NCI-H2171 (cell line): Measurements from ENCODE around the gene SLC16A7.

Experiments
- DNase-seq: peaks from one replicate; lab custom pipeline; 2025; lab: John Stamatoyannopoulos, UW

Gene SLC16A7

DNA sequence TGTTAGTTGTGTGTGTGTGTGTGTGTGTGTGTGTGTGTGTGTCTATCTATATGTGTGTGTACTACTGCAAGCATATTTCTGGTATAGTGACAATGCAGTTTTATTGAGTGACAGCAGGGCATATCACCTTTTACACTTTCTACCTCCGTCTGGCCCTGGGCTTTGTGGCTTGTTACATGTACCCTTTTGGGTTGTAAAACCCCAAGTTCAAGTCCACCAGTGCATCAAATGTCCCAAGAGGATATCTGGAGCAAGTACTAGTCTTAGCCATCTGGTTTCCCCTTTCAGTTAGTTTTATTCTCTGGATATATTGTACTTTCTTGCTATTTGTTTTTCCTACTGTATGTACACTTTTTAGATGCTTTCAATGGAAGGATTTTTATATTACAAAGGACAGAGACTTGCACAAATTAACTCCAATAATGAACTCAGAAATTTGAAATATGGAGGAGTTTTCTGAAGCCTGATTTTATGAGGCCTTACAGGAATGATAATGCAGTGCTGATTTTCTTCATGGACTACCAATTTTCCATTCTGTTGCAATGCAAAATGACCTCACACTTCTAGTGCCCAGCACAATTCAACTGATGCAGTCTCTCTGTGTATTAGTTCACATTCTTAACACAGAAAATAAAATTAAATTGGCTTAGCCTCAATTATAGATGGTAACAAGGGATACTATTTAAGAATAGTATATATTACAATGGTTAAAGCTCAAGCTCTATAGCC is 29.1 kb downstream of the SLC16A7 start:
- no peak for DNase-seq

DNA sequence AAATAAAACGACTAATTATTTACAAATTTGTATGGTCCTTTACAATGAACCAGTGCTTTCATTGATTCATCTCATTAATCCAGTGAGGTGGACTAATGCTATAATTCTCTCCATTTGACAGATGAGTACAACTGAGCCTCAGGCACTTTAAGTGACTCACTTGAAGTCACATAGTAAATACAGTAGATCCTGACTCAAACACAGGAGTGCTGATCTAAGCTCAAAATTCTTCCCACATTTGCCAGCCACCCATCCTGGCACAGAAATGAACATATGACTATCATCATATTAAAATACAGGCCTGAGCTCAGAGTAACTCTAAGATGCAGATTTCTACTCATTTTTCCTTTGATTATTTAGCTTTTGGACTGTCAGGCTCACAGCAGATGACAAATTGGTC is 30.6 kb downstream of the SLC16A7 start:
- no peak for DNase-seq

DNA sequence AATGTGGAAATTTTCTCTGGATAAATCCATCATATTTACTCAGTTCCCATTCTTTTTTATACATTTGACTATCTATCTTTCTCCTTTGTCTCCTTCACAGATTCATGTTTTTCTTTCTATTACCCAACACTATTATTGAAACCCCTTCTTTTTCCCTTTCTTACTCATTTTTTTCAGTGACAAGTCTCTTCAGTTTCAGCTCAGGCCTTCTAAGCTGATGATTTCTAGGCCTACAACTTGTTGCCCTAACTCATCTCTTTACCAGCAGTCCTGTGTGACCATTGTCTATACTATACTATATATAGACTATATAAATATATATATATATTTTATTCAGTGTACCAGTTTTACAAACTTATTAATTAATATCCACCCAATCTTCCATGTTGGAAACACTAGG is 31.8 kb downstream of the SLC16A7 start:
- no peak for DNase-seq

DNA sequence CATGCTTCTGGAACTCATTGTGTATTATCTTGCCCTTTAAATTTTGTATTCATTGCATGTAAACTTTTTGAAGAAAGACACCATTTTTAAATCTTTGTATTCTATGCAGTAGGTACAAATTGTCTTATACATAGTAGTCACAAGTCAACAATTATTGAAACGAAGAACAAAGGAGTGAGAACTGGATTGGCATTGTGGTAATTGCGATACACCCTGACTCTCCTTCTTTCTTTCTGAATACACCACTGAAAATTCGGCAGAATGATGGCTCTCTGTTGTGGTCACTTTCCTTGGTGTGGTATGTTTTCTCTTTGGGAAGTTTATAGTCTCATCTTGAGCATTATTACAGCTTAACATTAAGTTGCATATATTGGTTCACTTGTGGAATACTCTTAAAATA is 34.1 kb downstream of the SLC16A7 start:
- no peak for DNase-seq

DNA sequence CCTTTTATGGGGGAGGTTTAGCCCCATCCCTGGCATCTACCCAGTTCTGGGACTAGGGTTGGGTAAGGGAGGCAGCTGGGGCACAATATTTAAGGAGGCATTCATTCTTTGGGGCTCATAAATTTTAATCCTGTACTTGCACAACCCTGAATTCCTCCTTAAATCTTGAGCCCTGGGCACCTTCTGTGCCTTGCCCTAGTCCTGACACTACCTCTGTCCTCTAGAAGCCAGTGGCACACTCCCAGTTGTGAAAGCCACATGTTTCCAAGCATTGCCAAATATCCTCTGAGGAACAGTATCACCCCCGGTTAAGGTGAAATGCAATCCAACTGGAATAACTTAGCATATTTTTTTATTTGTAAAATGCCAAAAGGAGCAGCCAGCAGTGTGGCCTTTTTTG is 36.6 kb downstream of the SLC16A7 start:
- DNase-seq, result no peak

DNA sequence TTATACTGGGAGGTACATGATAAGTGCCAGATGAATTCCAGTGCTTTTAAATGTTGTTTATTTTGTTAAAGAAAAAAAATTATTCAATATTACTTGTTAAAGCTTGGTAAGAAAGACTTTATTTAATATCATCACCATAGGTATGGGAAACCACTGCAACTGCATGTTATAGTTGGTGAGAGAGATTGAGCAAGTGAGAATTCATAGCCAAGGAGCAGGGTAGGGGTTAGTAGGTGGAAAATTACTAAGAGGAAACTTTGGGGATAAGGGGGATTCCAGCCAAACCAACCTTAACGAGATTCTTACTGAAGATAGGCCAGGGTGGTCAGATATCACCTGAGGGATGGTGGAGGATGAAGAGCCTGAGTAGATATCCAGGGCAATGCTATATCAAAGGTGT is 38.4 kb downstream of the SLC16A7 start:
- no peak for DNase-seq

DNA sequence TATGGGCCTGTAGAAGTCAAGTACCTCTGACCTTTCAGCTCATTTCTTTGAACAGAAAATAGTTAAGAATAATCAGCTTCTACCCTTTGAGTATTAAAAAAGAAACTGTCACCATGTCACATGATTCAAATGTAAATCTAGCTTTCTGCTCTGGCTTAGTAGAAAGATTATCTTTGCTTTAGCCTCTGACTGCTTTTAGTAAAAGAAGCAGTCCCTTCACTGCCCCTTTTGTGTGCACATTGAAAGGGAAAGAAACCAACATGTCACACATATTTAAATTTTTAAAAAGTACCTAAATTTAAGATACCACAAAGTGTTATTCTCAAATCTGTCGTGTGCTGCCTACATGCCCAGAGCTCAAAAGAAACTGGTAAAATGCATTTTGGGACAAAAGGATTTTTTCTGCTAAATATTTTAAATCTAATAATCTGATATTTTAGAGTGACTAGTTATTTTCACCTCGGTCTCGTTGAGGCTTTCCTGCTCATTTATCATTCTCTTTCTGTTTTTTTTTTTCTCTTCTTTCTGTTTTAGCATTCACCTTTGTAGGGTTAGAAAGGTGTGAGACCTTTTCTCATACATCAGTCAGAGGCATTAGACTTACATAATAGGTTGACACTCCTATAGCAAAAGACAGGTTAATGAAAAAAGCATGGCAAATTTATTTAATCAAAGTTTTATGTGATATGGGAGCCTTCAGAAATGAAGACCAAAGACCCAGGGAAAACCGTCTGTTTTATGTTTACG is 41.3 kb downstream of the SLC16A7 start:
- no peak for DNase-seq

DNA sequence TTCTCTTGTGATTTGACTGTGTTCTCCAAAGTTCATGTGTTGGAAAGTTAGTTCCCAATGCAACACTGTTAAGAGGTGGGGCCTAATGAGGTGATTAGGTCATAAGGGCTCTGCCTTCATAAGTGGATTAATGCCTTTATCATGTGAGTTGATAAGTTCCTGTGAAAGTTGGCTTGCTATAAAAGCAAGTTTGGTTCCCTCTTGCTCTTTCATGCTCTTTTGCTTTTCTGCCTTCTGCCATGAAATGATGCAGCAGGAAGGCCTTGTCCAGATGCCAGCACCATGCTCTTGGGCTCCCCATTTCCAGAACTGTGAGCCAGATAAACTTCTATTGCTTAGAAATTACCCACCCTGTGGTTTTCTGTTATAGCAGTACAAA is 41.9 kb downstream of the SLC16A7 start:
- DNase-seq, result no peak

DNA sequence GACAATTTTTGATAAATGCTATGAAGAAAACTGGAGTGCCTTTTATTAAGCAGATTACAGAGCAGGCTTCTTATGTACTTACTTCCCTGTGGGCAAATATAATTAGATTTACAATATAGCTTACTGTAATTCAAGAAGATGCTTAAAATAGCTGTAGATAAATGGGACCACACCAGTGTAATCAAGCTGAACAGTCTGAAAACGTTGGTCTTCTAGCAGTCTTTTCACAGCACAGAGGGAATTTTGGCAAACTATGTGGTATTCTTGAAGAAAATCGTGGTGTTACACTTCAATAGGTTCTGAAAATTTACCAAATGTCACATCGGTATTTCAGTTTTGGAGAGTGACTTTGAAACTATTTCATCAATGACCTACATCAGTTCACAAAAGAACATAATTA is 47.7 kb downstream of the SLC16A7 start:
- no peak for DNase-seq

DNA sequence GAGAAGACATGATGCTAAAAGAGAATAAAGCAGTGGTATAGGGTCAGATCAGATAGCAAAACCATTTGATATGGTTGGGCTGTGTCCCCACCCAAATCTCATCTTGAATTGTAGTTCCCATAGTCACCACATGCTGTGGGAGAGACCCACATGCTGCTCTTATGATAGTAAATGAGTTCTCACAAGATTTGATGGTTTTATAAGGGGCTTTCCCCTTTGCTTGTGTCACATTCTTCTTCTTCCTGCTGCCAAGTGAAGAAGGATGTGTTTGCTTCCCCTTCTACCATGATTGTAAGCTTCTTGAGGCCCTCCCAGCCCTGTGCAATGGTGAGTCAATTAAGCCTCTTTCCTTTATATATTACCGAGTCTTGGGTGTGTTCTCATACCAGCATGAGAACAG is 49.4 kb downstream of the SLC16A7 start:
- DNase-seq, result no peak

DNA sequence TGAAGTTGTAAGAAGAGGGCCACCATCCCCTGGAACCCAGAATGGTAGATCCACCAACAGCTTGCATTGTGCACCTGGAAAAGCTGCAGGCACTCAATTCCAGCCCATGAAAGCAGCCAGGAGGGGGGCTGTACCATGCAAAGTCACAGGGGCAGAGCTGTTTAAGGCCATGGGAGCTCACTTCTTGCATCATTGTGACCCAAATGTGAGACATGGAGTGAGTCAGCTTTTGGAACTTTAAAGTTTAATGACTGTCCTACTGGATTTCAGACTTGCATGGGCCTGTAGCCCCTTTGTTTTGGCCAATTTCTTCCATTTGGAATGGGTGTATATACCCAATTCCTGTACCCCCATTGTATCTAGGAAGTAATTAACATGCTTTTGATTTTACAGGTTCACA is 50.8 kb downstream of the SLC16A7 start:
- DNase-seq, result no peak

DNA sequence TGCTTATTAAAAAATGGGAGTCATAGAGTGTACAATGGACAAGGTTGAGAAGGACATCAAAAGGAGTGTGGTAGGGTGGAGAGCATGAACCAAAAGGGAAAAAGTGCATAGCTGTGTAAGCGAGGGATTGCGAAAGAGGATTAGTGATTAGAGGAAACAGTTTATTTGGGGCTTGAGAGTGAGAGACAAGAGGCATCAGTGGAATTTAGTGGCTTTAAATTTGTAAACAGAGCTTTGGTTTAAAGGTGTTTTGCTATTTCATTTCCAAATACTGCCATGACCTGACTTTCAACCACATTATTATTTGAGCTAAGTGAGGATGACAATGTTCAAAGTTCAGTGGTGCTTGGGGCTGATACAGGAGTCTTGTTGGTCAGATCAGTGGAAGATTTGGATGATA is 53.4 kb downstream of the SLC16A7 start:
- no peak for DNase-seq

DNA sequence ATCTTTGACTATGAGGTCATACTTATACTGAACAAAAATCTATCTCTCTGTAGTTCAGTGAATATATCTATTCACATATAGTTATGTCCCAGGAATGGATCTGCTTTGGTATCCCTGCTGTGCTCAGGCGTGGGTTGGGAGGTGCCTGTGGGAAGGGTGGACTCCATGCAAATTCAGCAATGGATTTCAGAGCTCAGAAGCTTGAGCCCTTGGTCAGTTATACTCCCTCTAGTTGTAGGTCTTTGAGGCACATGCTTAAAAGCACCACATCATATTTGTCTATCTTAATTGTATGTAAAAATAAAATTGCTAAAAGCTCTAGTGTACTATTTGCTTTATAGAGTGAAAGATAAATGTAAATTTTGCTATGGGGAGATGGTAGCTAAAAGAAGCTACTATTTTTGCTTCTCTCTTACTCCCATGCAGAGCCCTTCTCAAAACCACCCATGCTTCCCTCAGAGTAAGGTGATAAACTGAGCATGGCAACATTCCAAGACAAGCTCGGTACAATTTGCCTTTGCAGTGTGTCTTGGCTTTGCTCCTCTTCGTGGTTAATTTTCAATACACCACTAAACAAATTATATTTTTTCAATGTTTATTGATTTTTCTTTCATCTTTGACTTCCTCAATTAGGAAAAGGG is 54.9 kb downstream of the SLC16A7 start:
- DNase-seq, result no peak

DNA sequence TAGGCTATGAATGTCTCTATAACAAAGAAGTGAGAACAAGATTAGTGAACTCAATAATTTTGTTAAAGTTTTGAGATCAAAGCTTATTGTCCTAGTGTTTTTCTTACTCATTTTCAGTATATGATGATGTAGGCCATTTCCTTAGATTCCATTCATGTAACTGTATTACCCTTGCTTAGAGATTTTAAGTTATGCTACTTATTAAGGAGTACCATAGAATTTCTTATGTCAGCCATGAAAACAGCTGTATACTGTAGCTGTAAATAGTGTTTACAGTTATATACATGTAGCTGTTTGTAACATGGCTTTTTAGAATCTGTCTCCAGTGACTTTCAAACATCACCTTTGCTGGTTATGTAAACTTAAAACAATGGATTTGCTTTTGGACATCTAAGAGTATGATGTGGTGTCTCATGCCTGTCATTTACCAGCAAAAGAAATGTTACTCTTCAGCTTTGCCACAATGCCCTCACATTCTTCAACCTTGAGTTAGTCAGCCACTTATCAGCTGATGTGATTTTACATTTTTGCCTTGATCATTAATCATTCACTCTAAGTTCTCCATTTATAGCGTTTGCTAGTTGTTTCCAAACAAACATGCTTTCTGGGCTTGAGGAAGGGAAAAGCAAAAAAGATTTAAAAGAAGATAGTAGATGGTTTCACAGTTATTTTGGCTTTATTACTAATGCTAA is 55.5 kb downstream of the SLC16A7 start:
- no peak for DNase-seq

DNA sequence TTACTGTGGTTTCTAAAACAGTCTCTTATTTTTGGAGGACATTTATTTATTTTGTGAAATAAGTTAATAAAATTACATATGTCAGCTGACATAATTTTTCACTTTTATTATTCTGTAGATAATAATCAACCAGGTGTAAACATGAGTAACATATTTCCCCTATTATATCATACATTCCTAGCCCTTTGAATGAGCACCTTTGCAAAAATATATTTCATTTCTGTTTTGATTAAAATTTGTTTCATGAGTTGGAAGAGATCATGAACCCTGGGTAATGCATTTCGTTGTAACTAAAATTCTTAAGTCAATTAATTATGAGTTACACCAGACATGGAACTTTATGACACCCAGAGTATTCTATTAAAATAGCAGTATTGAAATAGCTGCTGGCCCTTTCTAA is 56.3 kb downstream of the SLC16A7 start:
- DNase-seq, result no peak

DNA sequence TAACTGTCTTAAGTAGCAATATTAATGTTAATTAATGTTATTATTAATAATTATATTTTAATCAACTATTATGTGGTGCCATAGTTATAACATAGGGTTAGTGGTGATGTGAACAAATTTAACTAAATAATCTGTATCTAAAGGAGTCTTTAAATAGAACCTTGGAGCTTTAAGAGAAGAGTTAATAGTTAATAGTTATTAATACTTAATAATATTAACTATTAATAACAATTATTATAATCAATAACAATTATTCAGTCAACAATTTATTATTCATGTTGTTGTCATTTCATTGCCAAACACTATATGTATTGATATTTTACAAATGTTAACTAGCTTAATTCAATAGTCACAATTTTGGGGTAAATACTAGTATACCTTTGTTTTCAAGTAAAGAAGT is 58.2 kb downstream of the SLC16A7 start:
- no peak for DNase-seq

DNA sequence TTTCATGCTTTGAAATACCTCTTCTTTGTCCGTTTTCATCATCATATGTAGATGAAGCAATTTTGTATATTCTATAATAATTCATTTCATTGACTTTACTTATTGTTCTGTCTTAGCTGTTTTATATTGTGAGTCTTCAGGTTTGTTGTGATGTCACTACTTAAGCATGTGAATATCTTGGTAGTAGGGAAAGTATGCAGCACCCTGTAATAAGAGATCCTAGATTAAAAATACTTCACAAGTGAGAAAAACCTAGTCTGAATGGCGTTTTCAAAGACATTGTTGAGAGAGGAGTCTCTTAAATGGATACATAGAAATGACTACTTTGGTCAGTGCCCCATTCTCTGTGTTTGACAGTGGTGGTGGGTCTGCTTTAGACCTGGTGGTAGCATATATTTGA is 61.4 kb downstream of the SLC16A7 start:
- DNase-seq, result no peak

DNA sequence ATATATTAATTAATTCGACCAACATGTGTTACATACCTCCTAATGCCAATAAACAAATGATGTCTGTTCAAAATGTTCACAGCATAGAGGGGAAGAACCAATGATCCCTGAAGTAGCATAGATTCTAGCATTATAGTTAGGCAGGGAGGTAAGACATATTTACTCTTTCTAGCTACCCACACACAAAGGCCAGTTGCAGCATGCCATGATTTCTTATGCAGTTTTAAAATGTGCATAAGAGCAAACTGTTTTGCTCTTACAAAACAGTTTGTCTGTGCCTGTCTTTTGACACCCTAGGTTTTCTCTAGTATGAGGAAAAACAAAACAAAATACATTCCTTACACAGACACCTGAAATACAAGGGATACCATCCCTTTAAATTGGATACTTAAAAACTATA is 61.9 kb downstream of the SLC16A7 start:
- DNase-seq, result no peak

DNA sequence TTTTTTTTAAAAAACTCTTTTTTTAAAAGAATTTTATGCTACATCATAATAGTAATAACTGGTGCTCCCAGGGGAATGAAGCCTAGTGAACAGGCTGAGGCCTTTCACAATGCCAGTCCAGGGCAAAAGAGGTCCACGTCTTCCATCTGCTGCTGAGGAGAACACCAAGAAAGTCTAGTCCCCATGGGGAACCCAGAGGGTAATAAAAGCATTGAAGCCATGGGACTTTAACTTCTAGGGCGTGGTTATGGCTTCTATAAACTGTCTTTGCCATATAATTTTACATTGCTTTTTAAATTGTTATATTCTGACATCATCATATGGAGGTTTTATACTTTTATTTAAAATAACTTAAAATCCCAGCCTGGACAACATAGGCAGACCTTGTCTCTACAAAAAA is 64.3 kb downstream of the SLC16A7 start:
- DNase-seq, result no peak

DNA sequence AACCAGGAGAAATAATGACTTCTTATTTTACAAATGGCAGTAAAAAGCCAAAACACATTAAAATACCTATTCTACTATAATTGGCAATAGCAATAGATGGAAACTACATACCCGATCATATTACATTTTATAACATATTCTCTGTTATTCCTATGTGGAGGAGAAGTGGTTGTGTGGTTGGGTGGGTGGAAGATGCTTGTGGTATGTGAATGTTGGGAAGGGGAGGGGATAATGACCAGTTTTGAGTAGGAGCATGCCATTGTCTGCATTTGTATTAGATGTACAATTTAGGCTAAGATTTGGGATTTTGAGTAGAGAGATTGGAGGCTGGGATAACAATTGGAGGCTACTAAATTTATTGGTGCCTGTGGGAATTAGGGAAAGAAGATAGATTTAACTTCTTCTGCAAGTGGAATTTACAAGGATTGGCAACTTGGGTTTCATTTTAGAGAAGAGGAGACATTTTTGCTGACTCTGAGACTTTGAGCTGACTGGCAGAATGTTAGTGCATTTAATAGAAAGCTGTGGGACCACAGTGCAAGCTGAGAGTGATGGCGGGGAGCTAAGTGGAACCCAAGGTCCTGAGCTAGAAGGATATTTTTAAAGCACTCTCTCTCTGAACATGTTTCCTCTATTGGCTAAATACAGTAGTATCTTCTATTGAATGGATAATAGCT is 65.2 kb downstream of the SLC16A7 start:
- DNase-seq, result no peak

DNA sequence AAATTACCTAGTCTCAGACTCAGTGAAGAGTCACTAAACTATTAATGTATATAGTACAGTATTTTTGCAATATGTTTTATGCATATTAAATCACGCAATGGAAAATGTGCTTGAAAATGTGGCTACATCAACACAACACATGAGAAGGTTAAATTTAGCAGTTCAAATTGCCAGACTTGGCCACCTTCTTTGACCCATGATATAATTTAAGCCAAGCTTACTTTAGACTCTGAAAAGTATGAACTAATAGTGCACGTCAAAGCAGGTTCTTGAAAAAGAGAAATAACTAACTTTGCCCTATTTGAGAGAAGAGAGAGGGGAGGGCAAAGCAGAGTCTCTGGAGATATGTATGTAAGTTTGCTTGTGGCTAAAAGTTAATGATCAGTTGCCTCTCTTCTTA is 68.7 kb downstream of the SLC16A7 start:
- no peak for DNase-seq

DNA sequence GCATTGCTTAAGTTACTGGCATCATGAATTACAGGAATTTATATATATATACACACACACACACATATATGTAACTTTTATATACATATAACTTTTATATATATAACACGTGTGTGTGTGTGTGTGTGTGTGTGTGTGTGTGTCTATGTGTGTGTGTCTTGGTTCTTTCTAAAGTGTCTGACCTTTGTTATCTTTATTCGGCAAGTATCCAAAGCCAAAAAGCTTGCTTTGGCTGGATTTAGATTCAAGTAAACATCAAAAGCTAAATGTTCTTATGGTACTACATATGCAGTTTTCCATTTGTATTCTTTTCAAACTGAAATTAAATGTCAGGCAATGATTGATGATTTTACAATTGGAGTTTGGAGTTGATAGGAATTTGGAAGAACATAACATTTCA is 69.9 kb downstream of the SLC16A7 start:
- no peak for DNase-seq
